GM19395 (cell line): ENCODE measurements around the gene CENPC.
"Not testable (repeated sequence)": the region's sequence is repeated elsewhere in the genome, so short reads cannot be mapped to it uniquely, and the experiment has no call there.

Experiments
- ATAC-seq: cut with Tn5 transposase; IDR thresholded peaks from one replicate; pipeline ENCODE4 v1.9.1; 2021; ENCODE audit warnings: mild to moderate bottlenecking, moderate library complexity; ENCODE audit not compliant: unreplicated experiment

CENPC gene

GRCh38 chr4:67550857-67551256, 5.6 kb upstream of the CENPC start:
- peak; percentile 45 for ATAC-seq

GRCh38 chr4:67550451-67550850, 5.1 kb upstream of the CENPC start:
- peak; percentile 44 for ATAC-seq

- peak; percentile 27 for ATAC-seq
These were observed 3.8 kb upstream of the CENPC start for GRCh38 chr4:67549123-67549522.

- no peak for ATAC-seq
These were observed 1.7 kb upstream of the CENPC start for GRCh38 chr4:67546971-67547370.

GRCh38 chr4:67546004-67546356, 677 bp upstream of the CENPC start:
- ATAC-seq = no peak

GRCh38 chr4:67542076-67542475, 3.2 kb downstream of the CENPC start:
- ATAC-seq = no peak

- ATAC-seq = no peak
These were observed 5.5 kb downstream of the CENPC start for GRCh38 chr4:67539830-67540229.

- ATAC-seq = no peak
These were observed 9.9 kb downstream of the CENPC start for GRCh38 chr4:67535280-67535840.

GRCh38 chr4:67533112-67533511, 12.2 kb downstream of the CENPC start:
- no peak for ATAC-seq

GRCh38 chr4:67532397-67532796, 12.9 kb downstream of the CENPC start:
- ATAC-seq = not testable (repeated sequence)

GRCh38 chr4:67531379-67531962, 13.8 kb downstream of the CENPC start:
- no peak for ATAC-seq

- not testable (repeated sequence) for ATAC-seq
These were observed 21.2 kb downstream of the CENPC start for GRCh38 chr4:67524140-67524539.

GRCh38 chr4:67522851-67523671, 22.2 kb downstream of the CENPC start:
- no peak for ATAC-seq

GRCh38 chr4:67522230-67522629, 23.1 kb downstream of the CENPC start:
- no peak for ATAC-seq

GRCh38 chr4:67521506-67521905, 23.8 kb downstream of the CENPC start:
- ATAC-seq = peak; percentile 85

GRCh38 chr4:67520141-67520540, 25.2 kb downstream of the CENPC start:
- no peak for ATAC-seq

GRCh38 chr4:67512501-67512900, 32.8 kb downstream of the CENPC start:
- ATAC-seq = no peak

GRCh38 chr4:67500373-67500772, 44.9 kb downstream of the CENPC start:
- ATAC-seq = no peak

GRCh38 chr4:67499799-67500198, 45.5 kb downstream of the CENPC start:
- no peak for ATAC-seq

- no peak for ATAC-seq
These were observed 61.3 kb downstream of the CENPC start for GRCh38 chr4:67483868-67484602.

- ATAC-seq = no peak
These were observed 64.5 kb downstream of the CENPC start for GRCh38 chr4:67480810-67481209.

- no peak for ATAC-seq
These were observed 70.1 kb downstream of the CENPC start for GRCh38 chr4:67475155-67475554.
